GM23338 (cell line): ENCODE data around the gene ATG9B. TPM values are rescaled to one million over a fixed set of nuclear protein-coding genes. Genes with fewer than 3 reads are reported as not detected.
A peak's percentile ranks its signal among the peaks of the same experiment; 100 is the strongest.

Experiments
- ATAC-seq: fragments of 200-7000 bp; cut with Tn5 transposase; 3 replicates; pipeline ENCODE4 v1.9.1; 2020
- DNase-seq: peaks from one replicate; pipeline ENCODE4 v3.0.0-alpha.2; 2015; ENCODE audit warnings: low spot score
- H2AFZ ChIP-seq: fragments of 200-600 bp; sonication (generic); 2 replicates; pipeline ENCODE4 v1.8.0; 2016; ENCODE audit warnings: antibody characterized with exemption, mild to moderate bottlenecking, moderate library complexity
- H3F3A ChIP-seq: fragments of 200-600 bp; sonication (generic); replicated peaks from 2 replicates; pipeline ENCODE4 v1.8.0; 2017; ENCODE audit warnings: antibody characterized with exemption, mixed run types, low read depth
- H3K27ac ChIP-seq: fragments of 200-600 bp; sonication (generic); 2 replicates; pipeline ENCODE4 v1.6.1; 2016; ENCODE audit warnings: low read depth
- H3K27me3 ChIP-seq: fragments of 200-600 bp; sonication (generic); 2 replicates; pipeline ENCODE4 v1.8.0; 2016; ENCODE audit warnings: mild to moderate bottlenecking, mixed run types, moderate library complexity; ENCODE audit not compliant: insufficient read depth
- H3K36me3 ChIP-seq: fragments of 200-600 bp; sonication (generic); 2 replicates; pipeline ENCODE4 v1.8.0; 2016; ENCODE audit warnings: mild to moderate bottlenecking; ENCODE audit not compliant: insufficient read depth
- H3K4me1 ChIP-seq: fragments of 200-600 bp; sonication (generic); 2 replicates; pipeline ENCODE4 v1.8.0; 2016; ENCODE audit warnings: mild to moderate bottlenecking, moderate library complexity; ENCODE audit not compliant: insufficient read depth
- H3K4me2 ChIP-seq: fragments of 200-600 bp; sonication (generic); 2 replicates; pipeline ENCODE4 v1.7.1; 2017; ENCODE audit warnings: mixed run types
- H3K4me3 ChIP-seq: fragments of 200-600 bp; sonication (generic); 2 replicates; pipeline ENCODE4 v1.6.1; 2016; ENCODE audit warnings: mixed run types
- H3K79me2 ChIP-seq: fragments of 200-600 bp; sonication (generic); replicated peaks from 2 replicates; pipeline ENCODE4 v1.8.0; 2017; ENCODE audit warnings: mild to moderate bottlenecking; ENCODE audit not compliant: insufficient read depth
- H3K9me2 ChIP-seq: fragments of 200-600 bp; sonication (generic); 2 replicates; pipeline ENCODE4 v1.8.0; 2017; ENCODE audit not compliant: insufficient read depth
- H4K20me1 ChIP-seq: fragments of 200-600 bp; sonication (generic); replicated peaks from 2 replicates; pipeline ENCODE4 v1.8.0; 2017; ENCODE audit warnings: mild to moderate bottlenecking; ENCODE audit not compliant: insufficient read depth
- H3K27ac Mint-ChIP-seq: 2 replicates; pipeline ENCODE4 v1.8.0; 2020; ENCODE audit warnings: inconsistent platforms, mild to moderate bottlenecking, moderate library complexity, mixed read lengths
- H3K27me3 Mint-ChIP-seq: 3 replicates; pipeline ENCODE4 v1.8.0; 2022; ENCODE audit warnings: low read depth, mild to moderate bottlenecking, moderate library complexity, mixed read lengths, inconsistent platforms; ENCODE audit not compliant: insufficient read depth, poor library complexity
- H3K36me3 Mint-ChIP-seq: 3 replicates; pipeline ENCODE4 v1.8.0; 2021; ENCODE audit warnings: low read depth, mild to moderate bottlenecking, inconsistent platforms, moderate library complexity, mixed read lengths
- H3K4me1 Mint-ChIP-seq: 3 replicates; pipeline ENCODE4 v1.8.0; 2020; ENCODE audit warnings: mild to moderate bottlenecking, inconsistent platforms, mixed read lengths
- H3K4me3 Mint-ChIP-seq: 3 replicates; pipeline ENCODE4 v1.8.0; 2021; ENCODE audit warnings: moderate library complexity, mild to moderate bottlenecking, inconsistent platforms, mixed read lengths
- H3K9me3 Mint-ChIP-seq: 3 replicates; pipeline ENCODE4 v1.8.0; 2020; ENCODE audit warnings: moderate library complexity, mild to moderate bottlenecking, inconsistent platforms, mixed read lengths
- CREB1 ChIP-seq: fragments of 250-450 bp; sonication (Bioruptor Pico); IDR thresholded peaks from 2 replicates; pipeline ENCODE4 v1.5.0; 2020; ENCODE audit warnings: low read depth, mild to moderate bottlenecking, moderate library complexity
- CTCF ChIP-seq, 2 experiments: fragments of 200-600 bp in 1 of 2; sonication (generic) in 1 of 2; conservative IDR thresholded peaks; 2 replicates each; pipeline versions ENCODE4 v1.5.1 to v1.6.1; 2016 to 2017; ENCODE audit warnings: antibody characterized with exemption in 2 of 2, low read depth in 2 of 2, mild to moderate bottlenecking in 2 of 2, moderate library complexity in 1 of 2
- EZH2 ChIP-seq: fragments of 200-600 bp; sonication (generic); IDR thresholded peaks from one replicate; pipeline ENCODE4 v1.8.0; 2017; ENCODE audit warnings: antibody characterized with exemption, mild to moderate bottlenecking, low read depth; ENCODE audit not compliant: unreplicated experiment
- EZH2phosphoT487 ChIP-seq: fragments of 200-600 bp; sonication (generic); IDR thresholded peaks from one replicate; pipeline ENCODE4 v1.8.1; 2018; ENCODE audit warnings: antibody characterized with exemption; ENCODE audit not compliant: unreplicated experiment
- JUNB ChIP-seq: IDR thresholded peaks from one replicate; pipeline ENCODE4 v1.6.1; 2016; ENCODE audit warnings: antibody characterized with exemption; ENCODE audit not compliant: unreplicated experiment
- POLR2AphosphoS5 ChIP-seq: IDR thresholded peaks from 2 replicates; pipeline ENCODE4 v1.6.1; 2016; ENCODE audit warnings: antibody characterized with exemption, low read depth
- polyA plus RNA-seq: library from polyadenylated mRNA; unstranded; fragments of >200 nt; fragmentation: Nextera tagmentation; extraction: Ambion mirVana; gene quantifications from 2 replicates; pipeline ENCODE4 v1.2.1, GENCODE V29; 2016
- total RNA-seq: library from RNA; depleted of rRNA; stranded (reverse); fragments of >200 nt; shearing (Covaris generic); gene quantifications from 2 replicates; pipeline ENCODE4 v1.2.3, GENCODE V29; 2014
- TF ChIP-seq, protein P1 (sequence below): fragments of 250-450 bp; sonication (Bioruptor Pico); IDR thresholded peaks from 2 replicates; pipeline ENCODE4 v1.5.0; 2020; ENCODE audit warnings: mild to moderate bottlenecking, moderate library complexity
- TF ChIP-seq, protein P2 (sequence below): IDR thresholded peaks from 2 replicates; pipeline ENCODE4 v1.6.1; 2016; ENCODE audit warnings: antibody characterized with exemption

The ATG9B gene
- total and polyA plus RNA-seq, 2 experiments from 2014 or later = 1.2 to 3.4 TPM

DNA sequence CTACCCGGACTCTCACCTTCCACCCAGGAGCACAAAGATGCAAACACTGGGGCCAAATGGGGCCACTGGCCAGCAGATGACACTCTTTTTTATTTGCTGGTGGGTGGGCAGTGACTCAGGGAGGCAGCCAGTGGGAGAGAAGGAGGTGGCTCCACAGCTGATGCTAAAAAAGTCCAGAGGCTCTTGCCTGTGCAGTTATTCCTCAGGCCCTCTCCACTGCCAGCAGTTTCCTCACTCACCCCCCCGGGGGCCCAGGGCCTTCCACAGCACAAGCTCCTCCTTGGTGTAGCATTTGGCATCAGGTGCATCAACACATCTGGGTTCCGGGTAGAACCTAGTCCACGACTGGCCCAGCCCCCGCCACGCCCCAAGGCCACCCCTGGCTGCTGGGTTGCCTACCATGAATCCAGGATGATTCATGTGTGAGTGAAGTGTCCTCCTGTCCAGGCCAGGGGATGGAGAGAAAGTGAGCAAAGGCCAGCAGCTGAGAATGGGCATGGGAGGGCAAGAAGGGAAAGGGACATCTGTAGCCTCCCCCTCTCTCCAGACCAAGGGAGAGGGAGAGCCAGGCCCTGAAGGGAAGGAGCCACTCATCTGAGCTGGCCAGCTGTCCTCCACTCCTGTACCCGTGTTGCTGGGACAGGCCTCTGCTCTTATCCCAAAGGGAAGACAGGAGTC, 44.4 kb downstream of the ATG9B start (continued):
- TF ChIP-seq, protein P1, sequence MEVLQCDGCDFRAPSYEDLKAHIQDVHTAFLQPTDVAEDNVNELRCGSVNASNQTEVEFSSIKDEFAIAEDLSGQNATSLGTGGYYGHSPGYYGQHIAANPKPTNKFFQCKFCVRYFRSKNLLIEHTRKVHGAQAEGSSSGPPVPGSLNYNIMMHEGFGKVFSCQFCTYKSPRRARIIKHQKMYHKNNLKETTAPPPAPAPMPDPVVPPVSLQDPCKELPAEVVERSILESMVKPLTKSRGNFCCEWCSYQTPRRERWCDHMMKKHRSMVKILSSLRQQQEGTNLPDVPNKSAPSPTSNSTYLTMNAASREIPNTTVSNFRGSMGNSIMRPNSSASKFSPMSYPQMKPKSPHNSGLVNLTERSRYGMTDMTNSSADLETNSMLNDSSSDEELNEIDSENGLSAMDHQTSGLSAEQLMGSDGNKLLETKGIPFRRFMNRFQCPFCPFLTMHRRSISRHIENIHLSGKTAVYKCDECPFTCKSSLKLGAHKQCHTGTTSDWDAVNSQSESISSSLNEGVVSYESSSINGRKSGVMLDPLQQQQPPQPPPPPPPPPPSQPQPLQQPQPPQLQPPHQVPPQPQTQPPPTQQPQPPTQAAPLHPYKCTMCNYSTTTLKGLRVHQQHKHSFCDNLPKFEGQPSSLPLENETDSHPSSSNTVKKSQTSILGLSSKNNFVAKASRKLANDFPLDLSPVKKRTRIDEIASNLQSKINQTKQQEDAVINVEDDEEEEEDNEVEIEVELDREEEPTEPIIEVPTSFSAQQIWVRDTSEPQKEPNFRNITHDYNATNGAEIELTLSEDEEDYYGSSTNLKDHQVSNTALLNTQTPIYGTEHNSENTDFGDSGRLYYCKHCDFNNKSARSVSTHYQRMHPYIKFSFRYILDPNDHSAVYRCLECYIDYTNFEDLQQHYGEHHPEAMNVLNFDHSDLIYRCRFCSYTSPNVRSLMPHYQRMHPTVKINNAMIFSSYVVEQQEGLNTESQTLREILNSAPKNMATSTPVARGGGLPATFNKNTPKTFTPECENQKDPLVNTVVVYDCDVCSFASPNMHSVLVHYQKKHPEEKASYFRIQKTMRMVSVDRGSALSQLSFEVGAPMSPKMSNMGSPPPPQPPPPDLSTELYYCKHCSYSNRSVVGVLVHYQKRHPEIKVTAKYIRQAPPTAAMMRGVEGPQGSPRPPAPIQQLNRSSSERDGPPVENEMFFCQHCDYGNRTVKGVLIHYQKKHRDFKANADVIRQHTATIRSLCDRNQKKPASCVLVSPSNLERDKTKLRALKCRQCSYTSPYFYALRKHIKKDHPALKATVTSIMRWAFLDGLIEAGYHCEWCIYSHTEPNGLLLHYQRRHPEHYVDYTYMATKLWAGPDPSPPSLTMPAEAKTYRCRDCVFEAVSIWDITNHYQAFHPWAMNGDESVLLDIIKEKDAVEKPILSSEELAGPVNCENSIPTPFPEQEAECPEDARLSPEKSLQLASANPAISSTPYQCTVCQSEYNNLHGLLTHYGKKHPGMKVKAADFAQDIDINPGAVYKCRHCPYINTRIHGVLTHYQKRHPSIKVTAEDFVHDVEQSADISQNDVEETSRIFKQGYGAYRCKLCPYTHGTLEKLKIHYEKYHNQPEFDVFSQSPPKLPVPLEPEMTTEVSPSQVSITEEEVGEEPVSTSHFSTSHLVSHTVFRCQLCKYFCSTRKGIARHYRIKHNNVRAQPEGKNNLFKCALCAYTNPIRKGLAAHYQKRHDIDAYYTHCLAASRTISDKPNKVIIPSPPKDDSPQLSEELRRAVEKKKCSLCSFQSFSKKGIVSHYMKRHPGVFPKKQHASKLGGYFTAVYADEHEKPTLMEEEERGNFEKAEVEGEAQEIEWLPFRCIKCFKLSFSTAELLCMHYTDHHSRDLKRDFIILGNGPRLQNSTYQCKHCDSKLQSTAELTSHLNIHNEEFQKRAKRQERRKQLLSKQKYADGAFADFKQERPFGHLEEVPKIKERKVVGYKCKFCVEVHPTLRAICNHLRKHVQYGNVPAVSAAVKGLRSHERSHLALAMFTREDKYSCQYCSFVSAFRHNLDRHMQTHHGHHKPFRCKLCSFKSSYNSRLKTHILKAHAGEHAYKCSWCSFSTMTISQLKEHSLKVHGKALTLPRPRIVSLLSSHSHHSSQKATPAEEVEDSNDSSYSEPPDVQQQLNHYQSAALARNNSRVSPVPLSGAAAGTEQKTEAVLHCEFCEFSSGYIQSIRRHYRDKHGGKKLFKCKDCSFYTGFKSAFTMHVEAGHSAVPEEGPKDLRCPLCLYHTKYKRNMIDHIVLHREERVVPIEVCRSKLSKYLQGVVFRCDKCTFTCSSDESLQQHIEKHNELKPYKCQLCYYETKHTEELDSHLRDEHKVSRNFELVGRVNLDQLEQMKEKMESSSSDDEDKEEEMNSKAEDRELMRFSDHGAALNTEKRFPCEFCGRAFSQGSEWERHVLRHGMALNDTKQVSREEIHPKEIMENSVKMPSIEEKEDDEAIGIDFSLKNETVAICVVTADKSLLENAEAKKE (CRISPR knock-in tag) = no peak
- TF ChIP-seq, protein P2, sequence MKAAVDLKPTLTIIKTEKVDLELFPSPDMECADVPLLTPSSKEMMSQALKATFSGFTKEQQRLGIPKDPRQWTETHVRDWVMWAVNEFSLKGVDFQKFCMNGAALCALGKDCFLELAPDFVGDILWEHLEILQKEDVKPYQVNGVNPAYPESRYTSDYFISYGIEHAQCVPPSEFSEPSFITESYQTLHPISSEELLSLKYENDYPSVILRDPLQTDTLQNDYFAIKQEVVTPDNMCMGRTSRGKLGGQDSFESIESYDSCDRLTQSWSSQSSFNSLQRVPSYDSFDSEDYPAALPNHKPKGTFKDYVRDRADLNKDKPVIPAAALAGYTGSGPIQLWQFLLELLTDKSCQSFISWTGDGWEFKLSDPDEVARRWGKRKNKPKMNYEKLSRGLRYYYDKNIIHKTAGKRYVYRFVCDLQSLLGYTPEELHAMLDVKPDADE = no peak
- no peak for TF ChIP-seq EZH2
- TF ChIP-seq EZH2phosphoT487 = no peak
- no peak for TF ChIP-seq CREB1 (CRISPR knock-in tag)

DNA sequence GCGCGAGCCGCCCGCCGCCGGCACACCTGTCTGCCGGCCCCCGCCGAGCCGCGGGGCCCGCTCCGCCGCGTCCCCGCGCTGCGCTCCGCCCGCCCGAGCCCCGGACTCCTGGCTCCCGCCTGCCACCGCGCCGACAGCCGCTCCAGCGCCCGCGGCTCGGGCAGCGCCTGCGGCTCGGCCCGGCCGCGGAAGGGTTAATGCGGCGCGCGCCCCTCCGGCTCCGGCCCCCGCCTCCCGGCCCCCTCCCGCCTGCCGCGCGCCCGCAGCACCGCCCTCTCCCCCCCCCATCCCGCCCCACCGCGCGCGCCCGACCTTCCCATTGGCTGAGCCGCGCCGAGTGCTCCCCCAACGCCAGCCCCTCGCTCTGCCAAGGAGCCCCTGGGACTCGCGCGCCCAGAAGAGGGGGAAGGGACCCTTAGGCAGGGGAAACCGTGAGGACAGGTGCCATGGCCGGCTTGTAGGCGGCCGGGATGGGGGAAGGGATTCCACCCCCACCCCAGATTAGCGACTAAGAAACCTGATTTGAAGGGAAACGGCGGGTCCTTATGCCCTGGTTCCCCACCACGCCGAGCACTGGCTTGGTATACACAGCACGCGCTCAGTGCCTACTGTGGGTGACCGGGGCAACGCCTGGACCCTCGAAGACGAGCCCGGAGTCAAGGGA, 46.0 kb downstream of the ATG9B start, which contains the start of gene KCNH2:
Gene KCNH2, minus strand, starts transcription at position 196 of the 664 bp plus-strand sequence. CDS start 408 bp downstream, outside the sequence.
- Mint-ChIP-seq H3K27me3 (peaks cover 41% of the 10 kb centered on the region), H3K4me3 (peak within 1 kb of the TSS; percentile 89), H3K27ac (0 out of 2 replicates have a peak within 1 kb of the TSS, but pooled peaks have one; percentile 28), H3K36me3 (no peaks in the 10 kb centered on the region; the same call in 2 of the 3 replicates), H3K4me1 (peaks cover 51% of the 10 kb centered on the region), H3K9me3 (peaks cover 3% of the 10 kb centered on the region; the same call in 2 of the 3 replicates)
- ATAC-seq (peak; percentile 35), DNase-seq (peak; percentile 88)
- Histone ChIP-seq H3K4me1 (peaks cover 48% of the 10 kb centered on the region), H3K4me2 (peak within 1 kb of the TSS; percentile 98), H3F3A (no peaks in the 10 kb centered on the region), H3K36me3 (no peaks in the 10 kb centered on the region), H3K9me2 (no peaks in the 10 kb centered on the region), H3K4me3 (peak within 1 kb of the TSS; percentile 82), H3K79me2 (no peaks in the 10 kb centered on the region), H4K20me1 (no peaks in the 10 kb centered on the region), H3K27ac (no peak within 1 kb of the TSS), H3K27me3 (peaks cover 55% of the 10 kb centered on the region), H2AFZ (peak within 1 kb of the TSS; percentile 84; the same call in 1 of the 2 replicates)
- TF ChIP-seq EZH2phosphoT487 (no peak), JUNB (no peak), CREB1 (CRISPR knock-in tag) (no peak), CTCF (conservative IDR thresholded peaks at IDR 0.05; ENCODE audit: low read depth in 2 of 2) (no peak), POLR2AphosphoS5 (peak; percentile 62)
- TF ChIP-seq, protein P2 = no peak; the same call in 1 of the 2 replicates
